Midbrain (tissue), 1 donor: ENCODE data around the gene CENPN.

Source experiments
- DNase-seq: peaks from one replicate; lab custom pipeline; 2025; lab: John Stamatoyannopoulos, UW

Gene CENPN

DNA sequence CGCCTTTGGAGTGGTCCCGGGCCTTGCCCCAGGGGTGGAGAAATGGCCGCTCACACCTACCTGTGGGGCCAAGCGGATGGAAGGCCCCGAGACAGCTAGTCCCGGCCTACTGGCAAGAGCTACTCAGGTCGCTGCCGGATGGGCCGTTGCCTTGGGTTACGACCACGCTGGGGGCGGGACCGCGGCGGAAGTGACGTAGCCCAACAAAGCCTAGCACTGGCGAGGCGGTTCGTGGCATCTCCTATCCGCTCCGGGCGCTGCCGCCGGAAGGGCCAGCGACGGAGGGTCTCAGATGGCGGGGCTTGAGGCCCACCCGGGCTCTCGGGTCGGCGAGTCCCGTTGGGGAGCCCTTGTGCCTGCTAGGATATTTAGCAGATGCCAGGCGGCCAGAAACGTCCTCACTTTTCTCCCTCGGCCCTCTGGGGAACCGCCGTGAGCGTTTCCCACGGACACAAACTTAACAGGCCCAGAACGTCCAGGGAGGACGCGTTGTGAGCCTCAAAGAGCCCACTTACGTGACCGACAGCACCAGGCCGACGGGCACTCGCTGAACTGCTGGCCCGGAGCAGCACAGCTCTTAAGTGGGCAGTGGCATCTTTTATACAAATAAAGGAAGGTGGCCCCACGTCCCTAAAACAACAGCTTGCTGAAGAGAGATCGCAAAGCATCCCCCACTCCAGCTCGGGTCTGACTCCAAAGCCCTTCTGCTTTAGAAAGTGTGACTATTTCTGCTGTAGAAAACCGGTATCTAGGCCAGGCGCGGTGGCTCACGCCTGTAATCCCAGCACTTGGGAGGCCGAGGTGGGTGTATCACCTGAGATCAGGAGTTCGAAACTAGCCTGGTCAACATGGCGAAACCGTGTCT lies 70.3 kb downstream of the CENPN start, which contains the start of gene C16orf46:
Gene C16orf46, minus strand, starts transcription at position 163 of the 865 bp plus-strand sequence. CDS start 13,283 bp downstream, outside the sequence.
- peak; percentile 97 for DNase-seq

DNA sequence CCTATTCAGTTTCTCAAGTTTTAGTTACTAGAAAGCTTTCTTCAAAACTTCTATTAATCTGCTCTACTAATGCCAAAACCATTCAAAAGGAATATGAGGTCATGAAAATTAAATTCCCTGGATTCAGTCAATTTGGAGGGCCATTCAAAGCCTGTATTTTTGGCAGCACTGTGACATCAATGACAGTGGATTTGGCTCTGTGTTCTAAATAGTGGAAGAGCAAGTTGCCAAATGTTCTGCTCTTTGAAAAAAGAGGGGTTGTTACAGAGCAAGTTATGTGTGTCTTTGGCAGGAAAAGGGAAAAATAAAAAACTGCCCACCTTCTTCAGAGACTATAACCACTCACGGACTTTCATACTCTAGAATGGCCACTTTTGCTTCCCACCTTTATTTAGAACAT lies 73.2 kb downstream of the CENPN start:
- DNase-seq = peak; percentile 11

GRCh38 chr16:81081014-81081413 lies 74.0 kb downstream of the CENPN start:
- no peak for DNase-seq
